KBM-7 (cell line): ENCODE data around the gene SLC22A4.

ENCODE experiments used
- DNase-seq: peaks from one replicate; pipeline ENCODE4 v3.0.0-alpha.2; 2015
- in situ Hi-C: fragments of 300-500 bp; cut with MboI; formaldehyde crosslinking; loops from 2 replicates; pipeline ENCODE4 v1.14.3; 2020; ENCODE audit warnings: low sequenced_read_pairs, low pct_unique_long_range_greater_than_20kb, mixed read lengths

SLC22A4 gene

GRCh38 chr5:132261881-132262845 lies 32.0 kb upstream of the SLC22A4 start:
- DNase-seq: no peak
- in situ Hi-C loops: no loop called here

DNA sequence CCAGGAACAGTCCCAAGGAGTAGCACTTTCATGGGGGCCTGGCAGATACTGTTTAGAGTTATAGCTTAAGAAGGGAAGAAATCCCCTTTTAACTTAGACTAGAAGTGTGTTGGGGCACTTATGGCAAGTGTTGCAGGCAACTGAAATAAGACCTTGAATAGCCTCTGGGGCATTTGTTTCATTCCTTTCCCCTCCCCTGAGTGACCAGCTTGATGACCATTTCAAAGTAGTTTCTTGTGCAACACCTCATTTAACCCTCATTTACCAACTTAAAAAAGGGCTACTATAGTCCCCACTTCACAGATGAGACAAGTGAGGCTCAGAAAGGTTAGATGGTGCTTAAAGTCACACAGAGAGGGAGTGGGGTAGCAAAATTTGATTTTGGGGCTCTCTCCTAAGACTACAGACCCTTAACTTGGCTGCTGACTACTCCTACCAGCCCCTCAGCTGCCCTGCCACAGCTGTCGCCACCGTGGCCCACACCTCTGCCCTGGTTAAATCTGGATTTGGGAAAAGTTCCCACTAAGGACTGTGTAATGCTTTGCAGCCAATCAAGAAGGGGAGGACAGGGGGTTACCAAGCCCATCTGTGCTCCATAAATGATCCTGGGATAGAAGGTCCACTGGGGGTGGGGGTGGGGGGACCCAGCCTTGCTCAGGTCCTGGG lies 31.2 kb upstream of the SLC22A4 start:
- in situ Hi-C loops: no loop called here
- no peak for DNase-seq

DNA sequence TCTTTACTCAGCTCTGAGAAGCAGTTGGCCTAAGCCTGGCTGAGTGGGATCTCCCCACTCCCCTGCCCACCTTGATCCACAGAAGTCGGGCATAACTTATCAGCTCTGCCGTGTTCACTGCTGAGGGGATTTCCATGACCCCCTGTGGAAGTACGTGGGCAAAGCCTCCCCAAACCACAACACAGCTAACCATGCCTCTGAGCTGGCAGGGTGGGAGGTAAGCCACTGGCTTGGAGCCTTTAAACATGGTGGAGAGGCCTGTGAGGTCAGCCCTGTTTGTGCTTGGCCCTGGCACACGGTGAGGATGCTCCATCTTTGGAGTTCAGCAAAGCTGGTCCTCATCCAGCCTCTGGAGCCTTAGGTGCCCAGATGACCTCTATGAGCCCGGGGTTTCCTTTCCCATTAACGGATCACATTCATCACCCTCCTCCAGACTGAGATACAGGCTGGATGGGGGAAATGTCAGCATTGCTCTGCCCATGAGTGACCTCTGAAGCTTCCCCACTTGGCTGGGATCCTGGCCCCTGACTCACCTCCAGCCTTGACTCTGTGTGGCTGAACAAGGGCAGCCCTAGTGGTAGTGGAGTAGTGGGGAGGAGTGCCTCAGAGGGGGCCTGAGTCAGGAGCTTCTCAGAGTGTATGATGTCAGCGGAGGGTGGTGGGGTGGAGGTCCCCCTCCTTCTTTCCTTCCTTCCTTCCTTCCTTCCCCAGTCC lies 30.5 kb upstream of the SLC22A4 start:
- in situ Hi-C loops: no loop called here

DNA sequence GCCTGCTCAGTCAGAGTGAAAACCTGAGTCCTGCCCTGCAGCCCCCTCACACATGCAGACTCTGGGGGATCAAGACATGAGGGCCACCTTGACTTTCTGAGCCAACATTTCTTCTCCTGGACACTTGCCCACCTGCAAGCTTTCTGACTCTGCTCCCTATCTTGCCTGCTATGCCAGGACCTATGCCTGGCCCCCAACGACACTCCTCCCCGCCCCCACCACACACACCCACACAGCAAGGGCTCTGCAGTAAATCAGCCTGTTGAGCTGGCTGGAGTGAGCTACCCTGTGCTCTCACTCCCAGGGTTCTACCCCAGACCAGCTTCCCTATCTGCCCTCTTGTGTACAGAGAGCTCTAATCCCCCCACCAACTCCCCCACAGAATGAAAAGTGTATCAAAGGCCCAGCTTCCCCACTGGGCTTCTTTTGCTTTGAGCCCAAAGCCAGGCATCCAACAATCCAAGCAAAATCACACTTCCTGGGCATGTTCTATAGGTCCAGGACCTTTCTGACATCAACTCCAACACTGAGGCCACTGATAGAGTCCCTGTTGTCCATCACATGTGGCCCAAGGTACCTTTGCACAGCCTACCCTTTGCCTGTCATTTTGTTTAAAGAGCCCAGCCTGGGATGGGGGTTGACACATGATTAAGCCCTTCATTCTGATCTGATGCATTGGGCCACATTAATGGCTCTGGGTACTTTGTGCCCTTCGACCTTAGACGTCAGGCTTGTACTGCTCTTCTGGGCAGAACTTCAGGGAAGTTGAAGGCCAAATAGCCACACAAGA lies 29.5 kb upstream of the SLC22A4 start:
- no peak for DNase-seq
- in situ Hi-C loops: no loop called here

More for the DNA sequence above, 30.5 kb upstream of the SLC22A4 start:
- DNase-seq: no peak

- DNase-seq: no peak
- in situ Hi-C loops: no loop called here
These were observed 28.7 kb upstream of the SLC22A4 start for GRCh38 chr5:132265336-132266030.

GRCh38 chr5:132266031-132266835 lies 28.0 kb upstream of the SLC22A4 start:
- no peak for DNase-seq
- in situ Hi-C loops: no loop called here

- no peak for DNase-seq
- in situ Hi-C loops: no loop called here
These were observed 27.4 kb upstream of the SLC22A4 start for GRCh38 chr5:132266836-132267160.

DNA sequence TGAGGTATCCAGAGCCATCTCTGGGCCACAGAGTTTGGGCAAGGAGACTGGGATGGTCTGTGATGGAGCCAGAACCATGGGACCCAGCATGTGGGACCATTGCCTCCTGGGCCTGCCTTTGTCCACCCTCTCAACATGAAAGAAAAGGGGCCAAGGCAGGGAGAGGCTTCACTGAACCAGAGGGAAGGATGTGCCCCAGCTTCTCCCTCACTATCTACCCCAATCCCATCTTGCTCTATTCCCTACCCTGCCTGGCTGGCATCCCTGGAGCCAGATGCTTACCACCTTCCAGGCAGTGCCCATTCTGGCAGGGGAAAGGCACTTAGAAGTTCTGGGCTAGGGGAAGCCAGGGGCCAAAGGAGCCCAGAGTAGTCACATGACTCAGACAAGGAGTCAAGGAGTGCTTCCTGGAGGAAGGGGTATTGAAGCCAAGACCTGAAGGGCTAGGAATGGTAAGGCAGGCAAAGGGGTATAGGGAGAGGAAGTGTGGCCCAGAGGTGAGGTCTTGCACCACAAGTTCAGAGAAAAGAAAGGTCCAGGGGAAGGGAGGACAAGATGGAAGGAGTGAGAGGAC lies 26.9 kb upstream of the SLC22A4 start:
- in situ Hi-C loops: no loop called here
- DNase-seq: no peak

- DNase-seq: no peak
- in situ Hi-C loops: no loop called here
These were observed 26.0 kb upstream of the SLC22A4 start for GRCh38 chr5:132267931-132268768.

DNA sequence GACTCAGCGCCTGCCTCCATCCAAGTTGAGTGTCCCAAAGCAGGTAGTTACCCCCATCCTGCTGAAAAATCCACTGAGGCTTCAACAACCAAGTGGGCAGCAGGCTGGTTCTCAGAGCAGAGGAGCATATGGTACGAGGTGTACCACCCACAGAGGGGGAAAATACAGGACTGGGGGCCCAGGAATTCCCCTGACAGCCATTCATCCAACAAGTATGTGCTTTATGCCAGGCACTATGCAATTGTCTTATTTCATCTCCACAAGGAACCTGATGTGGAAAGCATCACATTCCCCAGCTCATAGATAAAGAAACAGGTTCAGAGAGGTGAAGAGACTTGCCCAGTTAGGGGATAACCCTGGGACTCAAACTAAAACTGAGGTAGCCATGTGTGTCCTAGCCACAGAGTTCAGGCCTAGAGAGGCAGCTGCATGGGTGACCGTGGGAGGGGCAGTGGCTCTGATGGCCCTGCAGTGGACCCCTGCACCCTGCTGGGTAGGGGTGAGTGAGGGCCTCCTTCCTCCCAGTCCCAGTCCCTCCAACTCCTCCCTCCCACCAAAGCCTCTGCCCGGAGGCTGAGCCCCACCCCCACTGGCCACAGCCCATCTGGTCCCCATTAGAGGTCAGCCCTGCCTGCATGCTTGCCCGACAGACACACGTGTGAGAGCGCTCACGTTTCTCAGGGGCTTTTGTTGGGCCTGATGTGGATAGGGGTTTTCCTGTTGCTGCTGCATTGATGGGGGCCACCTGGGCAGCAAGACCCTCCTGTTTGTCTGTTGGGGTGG lies 25.2 kb upstream of the SLC22A4 start:
- in situ Hi-C loops: no loop called here
- DNase-seq: no peak

DNA sequence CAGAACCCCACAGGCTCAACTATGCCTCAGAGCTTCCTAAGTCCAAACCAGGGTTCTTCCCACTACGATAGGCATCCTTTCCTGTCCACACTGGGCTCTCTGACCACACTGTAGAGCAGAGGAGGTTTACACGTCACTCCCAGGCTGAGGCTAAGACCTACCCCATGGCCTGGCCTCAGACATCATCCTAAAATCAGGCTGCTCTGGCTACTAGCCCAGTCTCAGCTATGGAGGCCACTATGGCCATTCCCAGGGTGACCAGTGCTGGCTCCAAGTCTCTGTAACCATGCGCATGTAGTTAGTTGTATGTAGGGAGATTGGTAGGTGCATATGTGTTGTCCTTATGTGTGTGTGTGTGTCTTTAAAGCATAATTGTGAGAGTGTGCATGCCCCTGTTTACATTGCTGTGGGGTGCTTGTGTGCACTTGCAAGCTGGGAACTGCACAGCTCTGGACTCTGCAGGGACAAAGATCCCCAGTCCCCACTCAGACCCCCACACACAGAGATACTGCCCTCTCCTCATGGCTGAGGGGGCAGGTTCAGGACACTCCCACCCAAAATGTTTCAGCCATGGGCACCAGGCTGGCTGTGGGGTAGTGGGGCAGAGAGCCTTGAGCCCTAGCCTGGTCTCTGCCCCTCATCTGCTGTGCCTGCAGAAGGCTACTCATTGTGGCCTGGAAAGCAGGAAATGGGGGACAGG lies 24.4 kb upstream of the SLC22A4 start:
- no peak for DNase-seq
- in situ Hi-C loops: no loop called here

DNA sequence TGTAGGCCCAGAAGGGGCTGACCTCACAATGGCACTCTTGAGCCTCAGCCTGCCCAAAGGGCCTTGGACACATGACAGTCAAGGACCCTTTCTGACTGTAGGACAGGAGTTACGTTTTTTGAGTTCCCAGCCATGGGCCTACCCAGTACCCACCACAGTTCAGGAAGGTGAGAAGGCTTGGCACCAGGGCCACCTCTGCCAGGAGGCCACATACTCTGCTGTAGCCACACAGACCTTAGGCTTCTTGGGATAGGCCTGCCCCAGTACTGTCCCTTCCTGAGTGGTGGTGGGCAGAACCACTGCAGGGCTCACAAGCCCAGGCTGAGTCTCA lies 23.9 kb upstream of the SLC22A4 start:
- in situ Hi-C loops: no loop called here
- no peak for DNase-seq

GRCh38 chr5:132270706-132271105 lies 23.5 kb upstream of the SLC22A4 start:
- in situ Hi-C loops: no loop called here

GRCh38 chr5:132271251-132272246 lies 22.6 kb upstream of the SLC22A4 start:
- in situ Hi-C loops: no loop called here
- no peak for DNase-seq

More at GRCh38 chr5:132270706-132271105, 23.5 kb upstream of the SLC22A4 start:
- DNase-seq: no peak
